IMR-90 (cell line): ENCODE results near the gene EPB41L5.

Experiments used
- CEBPB ChIP-seq: IDR thresholded peaks from 2 replicates; pipeline ENCODE4 v1.6.1; 2012; ENCODE audit warnings: low read depth, low read length, improper control_type of control experiment
- CTCF ChIP-seq: conservative IDR thresholded peaks from 2 replicates; pipeline ENCODE4 v1.5.1; 2012; ENCODE audit warnings: mild to moderate bottlenecking, low read depth, low read length, improper control_type of control experiment
- POLR2A ChIP-seq: IDR thresholded peaks from 2 replicates; pipeline ENCODE4 v1.6.1; 2012; ENCODE audit warnings: mild to moderate bottlenecking, low read depth, low read length
- RAD21 ChIP-seq: IDR thresholded peaks from 2 replicates; pipeline ENCODE4 v1.6.1; 2012; ENCODE audit warnings: low read length, improper control_type of control experiment
- RCOR1 ChIP-seq: IDR thresholded peaks from 2 replicates; pipeline ENCODE4 v1.6.1; 2012; ENCODE audit warnings: mild to moderate bottlenecking, low read length, improper control_type of control experiment; ENCODE audit not compliant: insufficient replicate concordance
- SMC3 ChIP-seq: fragments of 150-350 bp; IDR thresholded peaks from 2 replicates; pipeline ENCODE4 v1.6.1; 2016; ENCODE audit warnings: low read depth, mild to moderate bottlenecking, antibody characterized with exemption, low read length, moderate library complexity

GRCh38 chr2:119982506-119982905, 30.4 kb upstream of the EPB41L5 start:
- TF ChIP-seq CTCF = no peak
- no peak for TF ChIP-seq RAD21
- no peak for TF ChIP-seq POLR2A
- no peak for TF ChIP-seq SMC3
- no peak for TF ChIP-seq RCOR1
- TF ChIP-seq CEBPB = no peak
